HEK293T (cell line): ENCODE measurements around the gene LHPP.

Experiments used
- CTCF ChIA-PET: fragments of 350-600 bp; formaldehyde crosslinking; extraction: SDS; loops from one replicate; lab custom pipeline; 2021; ENCODE audit warnings: antibody characterized with exemption, inconsistent platforms; lab: Yijun Ruan, JAX
- POLR2A ChIA-PET: fragments of 350-600 bp; formaldehyde crosslinking; extraction: SDS; loops from one replicate; lab custom pipeline; 2020; ENCODE audit warnings: antibody characterized with exemption, inconsistent platforms; lab: Yijun Ruan, JAX
- DNase-seq: peaks from one replicate; pipeline ENCODE4 v3.0.0; 2012; ENCODE audit warnings: mixed read lengths; ENCODE audit errors: extremely low spot score
- ARNT ChIP-seq: fragments of 450-650 bp; IDR thresholded peaks from 2 replicates; pipeline ENCODE4 v1.6.1; 2017; ENCODE audit warnings: mild to moderate bottlenecking
- BHLHE40 ChIP-seq: fragments of 450-650 bp; IDR thresholded peaks from 2 replicates; pipeline ENCODE4 v1.6.1; 2016; ENCODE audit warnings: mild to moderate bottlenecking, moderate library complexity, borderline replicate concordance
- CTBP1 ChIP-seq: fragments of 450-650 bp; IDR thresholded peaks from 2 replicates; pipeline ENCODE4 v1.6.1; 2016; ENCODE audit warnings: borderline replicate concordance
- ELF4 ChIP-seq: fragments of 450-650 bp; IDR thresholded peaks from 2 replicates; pipeline ENCODE4 v1.6.1; 2017; ENCODE audit warnings: antibody characterized with exemption
- FOXA1 ChIP-seq: fragments of 450-650 bp; IDR thresholded peaks from 2 replicates; pipeline ENCODE4 v1.6.1; 2016; ENCODE audit warnings: mild to moderate bottlenecking
- FOXK2 ChIP-seq: fragments of 450-650 bp; IDR thresholded peaks from 2 replicates; pipeline ENCODE4 v1.6.1; 2016; ENCODE audit warnings: mild to moderate bottlenecking
- FOXM1 ChIP-seq: fragments of 450-650 bp; IDR thresholded peaks from 2 replicates; pipeline ENCODE4 v1.6.1; 2017; ENCODE audit warnings: mild to moderate bottlenecking, borderline replicate concordance
- HDGF ChIP-seq: fragments of 450-650 bp; IDR thresholded peaks from 2 replicates; pipeline ENCODE4 v1.6.1; 2017; ENCODE audit warnings: antibody characterized with exemption, borderline replicate concordance
- L3MBTL2 ChIP-seq: fragments of 450-650 bp; conservative IDR thresholded peaks from 2 replicates; pipeline ENCODE4 v1.6.1; 2016; ENCODE audit warnings: mild to moderate bottlenecking
- LEF1 ChIP-seq: fragments of 450-650 bp; IDR thresholded peaks from 2 replicates; pipeline ENCODE4 v1.6.1; 2017; ENCODE audit warnings: mild to moderate bottlenecking, borderline replicate concordance
- NFRKB ChIP-seq: fragments of 450-650 bp; IDR thresholded peaks from 2 replicates; pipeline ENCODE4 v1.6.1; 2016; ENCODE audit warnings: mild to moderate bottlenecking, moderate library complexity
- PKNOX1 ChIP-seq: fragments of 450-650 bp; IDR thresholded peaks from 2 replicates; pipeline ENCODE4 v1.6.1; 2016
- SP1 ChIP-seq: fragments of 450-650 bp; IDR thresholded peaks from 2 replicates; pipeline ENCODE4 v1.6.1; 2017
- SUZ12 ChIP-seq: fragments of 450-650 bp; IDR thresholded peaks from 2 replicates; pipeline ENCODE4 v1.6.1; 2016; ENCODE audit warnings: mild to moderate bottlenecking
- TARDBP ChIP-seq: fragments of 450-650 bp; IDR thresholded peaks from 2 replicates; pipeline ENCODE4 v1.6.1; 2016
- ZNF384 ChIP-seq: fragments of 450-650 bp; IDR thresholded peaks from 2 replicates; pipeline ENCODE4 v1.6.1; 2016

The LHPP gene

DNA sequence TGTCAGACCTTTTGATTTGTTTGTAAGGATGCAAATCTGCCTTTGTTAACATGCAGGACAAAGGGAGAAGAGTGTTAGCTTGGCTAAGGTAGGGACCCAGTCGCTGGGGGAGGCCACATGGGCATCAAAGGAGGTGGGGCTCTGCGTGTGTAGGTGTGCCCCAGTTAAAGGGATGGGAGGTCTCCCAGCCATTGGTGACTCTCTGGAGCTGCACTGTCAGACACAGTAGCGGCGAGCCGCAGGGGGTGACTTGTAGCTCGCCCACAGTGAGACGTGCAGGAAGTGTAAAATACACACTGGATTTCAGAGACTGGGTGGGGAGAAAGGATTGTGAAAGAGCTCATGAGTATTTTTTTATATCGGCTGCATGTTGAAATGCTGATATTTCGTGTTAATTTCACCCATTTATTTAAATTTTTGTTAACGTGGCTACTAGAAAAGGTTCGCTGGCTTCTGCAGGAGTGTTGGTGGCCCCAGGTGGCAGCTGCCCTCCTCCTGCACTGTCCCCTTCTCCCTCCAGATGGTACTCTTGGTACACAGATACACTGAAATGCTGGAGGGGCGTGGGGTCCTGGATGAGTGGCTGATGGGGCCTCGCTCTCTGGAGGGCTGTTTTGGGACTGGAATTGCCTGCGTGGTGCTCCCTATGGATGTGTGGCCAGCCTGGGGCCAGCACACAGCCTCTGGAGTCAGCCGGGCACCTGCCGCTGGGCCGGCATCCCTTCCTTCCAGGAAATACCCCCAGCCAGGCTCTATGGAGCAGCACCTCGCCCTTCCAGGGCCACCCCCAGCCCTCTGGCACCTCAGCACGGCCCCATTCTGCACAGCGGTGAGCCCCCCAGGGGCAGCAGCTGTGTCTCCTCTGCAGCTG, 59.2 kb downstream of the LHPP start:
- ChIA-PET CTCF (no interaction called here), POLR2A (no interaction called here)
- no peak for TF ChIP-seq BHLHE40
- TF ChIP-seq LEF1 = no peak
- TF ChIP-seq SP1 = no peak
- TF ChIP-seq FOXA1 = no peak
- no peak for TF ChIP-seq FOXM1
- TF ChIP-seq HDGF = no peak
- no peak for TF ChIP-seq SUZ12
- TF ChIP-seq TARDBP = no peak
- no peak for TF ChIP-seq NFRKB
- TF ChIP-seq L3MBTL2 = no peak
- no peak for TF ChIP-seq ARNT
- no peak for TF ChIP-seq ZNF384
- no peak for TF ChIP-seq FOXK2
- TF ChIP-seq CTBP1 = no peak
- no peak for TF ChIP-seq PKNOX1
- no peak for DNase-seq

- TF ChIP-seq SUZ12 = no peak
- TF ChIP-seq PKNOX1 = no peak
- no peak for TF ChIP-seq ELF4
- ChIA-PET POLR2A (no interaction called here), CTCF (interaction anchor here (0.6 kb wide), 1 partner anchor 651 kb away, joined by 3 read pairs; no protein-coding TSS in a partner anchor)
- no peak for DNase-seq
These were observed 59.8 kb downstream of the LHPP start for GRCh38 chr10:124521429-124521871.

DNA sequence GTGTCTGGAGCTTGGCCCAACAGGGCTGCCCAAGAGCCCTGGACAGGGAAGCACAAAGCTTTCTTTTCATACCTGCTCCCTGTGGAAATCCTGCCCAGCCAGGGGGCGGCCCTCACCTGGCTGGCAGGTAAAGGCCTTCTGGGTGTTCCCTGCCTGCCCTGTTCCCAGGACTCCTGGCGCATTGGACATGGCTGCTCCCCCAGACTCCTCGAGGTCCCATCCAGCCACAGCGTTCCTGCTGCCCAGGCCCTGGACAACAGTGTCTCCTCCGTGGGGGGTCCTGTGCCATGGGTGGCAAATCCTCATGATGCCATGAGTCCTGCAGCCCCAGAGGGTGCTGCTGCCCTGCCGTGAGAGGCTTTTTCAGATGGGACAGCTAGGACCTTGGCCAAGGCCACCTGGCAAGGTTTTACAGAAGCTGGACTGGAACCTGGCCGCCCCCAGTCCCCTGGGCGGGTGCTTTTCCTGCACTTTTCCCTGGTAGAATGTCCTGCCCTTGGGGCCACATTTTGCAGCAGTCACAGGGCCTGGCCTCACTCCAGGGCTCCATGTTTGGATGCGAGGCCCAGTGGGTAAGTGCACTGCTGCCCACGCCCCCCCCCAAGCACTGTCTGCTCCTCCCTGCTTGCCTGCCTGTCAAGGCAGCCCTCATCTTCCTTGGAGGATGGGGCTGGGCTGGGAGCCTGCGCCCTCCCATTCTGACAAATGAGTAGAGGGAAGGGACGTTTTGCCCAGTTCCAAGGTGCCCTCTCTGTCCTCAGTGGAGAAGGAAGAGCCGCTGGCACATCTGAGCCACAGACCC, 60.7 kb downstream of the LHPP start:
- ChIA-PET POLR2A (no interaction called here), CTCF (interaction anchor here (0.6 kb wide), 1 partner anchor 650 kb away, joined by 3 read pairs; no protein-coding TSS in a partner anchor)
- TF ChIP-seq NFRKB = no peak
- TF ChIP-seq TARDBP = no peak
- TF ChIP-seq SP1 = no peak
- DNase-seq = no peak

- no peak for DNase-seq
- TF ChIP-seq CTBP1 (no peak), HDGF (no peak), FOXA1 (no peak), SP1 (no peak), ARNT (no peak), NFRKB (no peak), TARDBP (no peak), ZNF384 (no peak)
- ChIA-PET CTCF (no interaction called here), POLR2A (no interaction called here)
These were observed 61.6 kb downstream of the LHPP start for GRCh38 chr10:124522933-124523871.

DNA sequence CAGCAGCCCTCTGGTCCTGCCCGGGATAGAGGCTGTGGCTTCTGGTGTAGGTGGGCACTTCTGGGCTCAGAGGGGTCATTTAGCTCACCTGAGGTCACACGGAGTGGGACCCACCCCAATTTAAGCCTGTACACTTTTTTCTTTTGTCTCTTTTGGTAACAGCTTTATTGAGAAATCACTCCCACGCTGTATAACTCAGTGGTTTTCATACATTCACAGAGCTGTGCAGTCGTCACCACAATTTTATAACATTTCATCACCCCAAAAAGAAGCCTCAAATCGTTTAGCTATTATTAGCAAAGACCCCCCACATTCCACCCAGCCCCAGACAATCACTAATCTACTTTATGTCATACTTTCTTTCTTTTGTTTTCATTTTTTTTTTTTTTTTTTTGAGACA, 62.3 kb downstream of the LHPP start:
- ChIA-PET POLR2A (no interaction called here), CTCF (interaction anchor here (1.5 kb wide), 1 partner anchor 217 kb away, joined by 4 read pairs; no protein-coding TSS in a partner anchor)
- TF ChIP-seq NFRKB (no peak), CTBP1 (no peak), ELF4 (no peak), L3MBTL2 (no peak), LEF1 (no peak), HDGF (no peak), BHLHE40 (no peak), FOXA1 (no peak), PKNOX1 (no peak), SUZ12 (no peak), TARDBP (no peak), ARNT (no peak), FOXK2 (no peak), SP1 (no peak), ZNF384 (no peak)
- DNase-seq = no peak
